GM12878 (cell line): ENCODE results near the gene IFT25. TPM values are rescaled to one million over a fixed set of nuclear protein-coding genes. Genes with fewer than 3 reads are reported as not detected.

Experiments
- ATAC-seq: fragments of 200-7000 bp; cut with Tn5 transposase; 3 replicates; pipeline ENCODE4 v1.9.1; 2020; ENCODE audit warnings: mild to moderate bottlenecking, moderate library complexity
- BruUV-seq: library from RNA; stranded (reverse); fragments of 400-500 nt; replicated peaks from 2 replicates; lab custom pipeline; 2021; lab: Mats Ljungman, UMichigan
- CTCF ChIA-PET: fragments of 300-600 bp; sonication (Branson Sonifier 250); formaldehyde crosslinking; extraction: SDS; loops from one replicate; lab custom pipeline; 2021; ENCODE audit warnings: inconsistent platforms; lab: Yijun Ruan, JAX
- POLR2A ChIA-PET: fragments of 350-600 bp; formaldehyde crosslinking; extraction: SDS; loops from one replicate; lab custom pipeline; 2021; ENCODE audit warnings: inconsistent platforms; lab: Charles Lee
- RAD21 ChIA-PET: fragments of 300-600 bp; sonication (Branson Sonifier 250); formaldehyde crosslinking; loops from one replicate; lab custom pipeline; 2023; ENCODE audit warnings: antibody characterized with exemption; ENCODE audit not compliant: unreplicated experiment; lab: Charles Lee
- SMC1A ChIA-PET: fragments of 300-600 bp; sonication (Branson Sonifier 250); formaldehyde crosslinking; loops from one replicate; lab custom pipeline; 2023; ENCODE audit not compliant: unreplicated experiment, uncharacterized antibody; lab: Charles Lee
- DNase-seq: peaks from one replicate; pipeline ENCODE4 v3.0.0-alpha.2; 2011; ENCODE audit warnings: low read depth, low spot score
- FAIRE-seq: peaks from 3 replicates; lab custom pipeline; 2011; peaks lifted over from hg19 to GRCh38; lab: Jason Lieb, UNC
- H2AFZ ChIP-seq: 2 replicates; pipeline ENCODE4 v1.6.0; 2011; ENCODE audit warnings: low read depth, low read length, control low read depth; ENCODE audit not compliant: control insufficient read depth
- H3K27ac ChIP-seq: 2 replicates; pipeline ENCODE4 v1.5.1; 2011; ENCODE audit warnings: control low read depth; ENCODE audit not compliant: control insufficient read depth, insufficient read depth
- H3K27me3 ChIP-seq, 2 experiments: replicated peaks in 1 of 2; 2 replicates each; pipeline versions ENCODE4 v1.6.0 to v1.6.1; 2011; ENCODE audit warnings: low read length in 1 of 2; ENCODE audit not compliant: control insufficient read depth in 2 of 2, insufficient read depth in 2 of 2
- H3K36me3 ChIP-seq, 2 experiments: 2 replicates each; pipeline ENCODE4 v1.5.1; 2011; ENCODE audit warnings: low read length in 1 of 2; ENCODE audit not compliant: control insufficient read depth in 2 of 2, insufficient read depth in 2 of 2
- H3K4me1 ChIP-seq: 2 replicates; pipeline ENCODE4 v1.6.1; 2011; ENCODE audit warnings: mild to moderate bottlenecking, low read length, moderate library complexity, mixed read lengths; ENCODE audit not compliant: control insufficient read depth, insufficient read depth
- H3K4me2 ChIP-seq: 2 replicates; pipeline ENCODE4 v1.6.0; 2011; ENCODE audit warnings: control low read depth; ENCODE audit not compliant: control insufficient read depth, insufficient read depth
- H3K4me3 ChIP-seq: fragments of 200-600 bp; sonication (generic); 2 replicates; pipeline ENCODE4 v1.5.1; 2016
- H3K79me2 ChIP-seq: 2 replicates; pipeline ENCODE4 v1.6.0; 2011; ENCODE audit warnings: low read length; ENCODE audit not compliant: control insufficient read depth, insufficient read depth
- H3K9ac ChIP-seq: 2 replicates; pipeline ENCODE4 v1.8.0; 2011; ENCODE audit warnings: low read length, control low read depth, mixed read lengths; ENCODE audit not compliant: control insufficient read depth, insufficient read depth
- H3K9me3 ChIP-seq: replicated peaks from 3 replicates; pipeline ENCODE4 v1.5.1; 2011; ENCODE audit warnings: mild to moderate bottlenecking, low read length; ENCODE audit not compliant: control insufficient read depth, insufficient read depth
- H4K20me1 ChIP-seq: 2 replicates; pipeline ENCODE4 v1.6.0; 2011; ENCODE audit not compliant: control insufficient read depth, insufficient read depth
- ATF2 ChIP-seq: IDR thresholded peaks from 2 replicates; pipeline ENCODE4 v1.6.1; 2012; ENCODE audit warnings: low read length, inconsistent platforms
- ATF7 ChIP-seq: fragments of 450-650 bp; IDR thresholded peaks from 2 replicates; pipeline ENCODE4 v1.6.1; 2016; ENCODE audit warnings: low read depth, mild to moderate bottlenecking
- CHD4 ChIP-seq: fragments of 200-600 bp; sonication (generic); IDR thresholded peaks from 2 replicates; pipeline ENCODE4 v1.6.1; 2016; ENCODE audit warnings: mild to moderate bottlenecking
- DPF2 ChIP-seq: fragments of 450-650 bp; IDR thresholded peaks from 2 replicates; pipeline ENCODE4 v1.6.1; 2017; ENCODE audit warnings: mild to moderate bottlenecking
- E2F4 ChIP-seq: IDR thresholded peaks from 2 replicates; pipeline ENCODE4 v1.6.1; 2012; ENCODE audit warnings: low read depth, low read length, improper control_type of control experiment
- EP300 ChIP-seq, 2 experiments: fragments of 150-350 bp in 1 of 2; IDR thresholded peaks; 2 replicates each; pipeline ENCODE4 v1.6.1; 2011 to 2012; ENCODE audit warnings: low read depth in 2 of 2, low read length in 2 of 2, borderline replicate concordance in 1 of 2, improper control_type of control experiment in 1 of 2, inconsistent platforms in 1 of 2; ENCODE audit not compliant: control insufficient read depth in 1 of 2
- HCFC1 ChIP-seq: fragments of 150-350 bp; IDR thresholded peaks from 2 replicates; pipeline ENCODE4 v1.6.1; 2014; ENCODE audit warnings: low read length
- JUND ChIP-seq: IDR thresholded peaks from 2 replicates; pipeline ENCODE4 v1.6.1; 2012; ENCODE audit warnings: low read depth, mild to moderate bottlenecking, low read length, improper control_type of control experiment, moderate library complexity
- LARP7 ChIP-seq: fragments of 450-650 bp; IDR thresholded peaks from 2 replicates; pipeline ENCODE4 v1.6.1; 2017; ENCODE audit warnings: mild to moderate bottlenecking
- MTA2 ChIP-seq: fragments of 450-650 bp; IDR thresholded peaks from 2 replicates; pipeline ENCODE4 v1.6.1; 2016; ENCODE audit warnings: low read depth, mild to moderate bottlenecking, moderate library complexity
- PAX5 ChIP-seq: IDR thresholded peaks from 2 replicates; pipeline ENCODE4 v1.6.1; 2011; ENCODE audit warnings: low read depth, low read length, borderline replicate concordance
- RELA ChIP-seq: fragments of 450-650 bp; IDR thresholded peaks from 2 replicates; pipeline ENCODE4 v1.8.0; 2014; ENCODE audit warnings: borderline replicate concordance; ENCODE audit not compliant: partially characterized antibody
- SRF ChIP-seq, 2 experiments: IDR thresholded peaks; 2 replicates each; pipeline ENCODE4 v1.6.1; 2011; ENCODE audit warnings: low read depth in 2 of 2, low read length in 2 of 2, mild to moderate bottlenecking in 1 of 2, moderate library complexity in 1 of 2
- YBX1 ChIP-seq: fragments of 450-650 bp; IDR thresholded peaks from 2 replicates; pipeline ENCODE4 v1.6.1; 2016; ENCODE audit warnings: antibody characterized with exemption
- ZNF24 ChIP-seq: fragments of 450-650 bp; IDR thresholded peaks from 2 replicates; pipeline ENCODE4 v1.6.1; 2017; ENCODE audit warnings: antibody characterized with exemption, mild to moderate bottlenecking
- ZNF274 ChIP-seq: IDR thresholded peaks from one replicate; pipeline ENCODE4 v1.8.0; 2011; ENCODE audit not compliant: insufficient read length, insufficient read depth
- WGBS: methylation state at CpG from one replicate; pipeline ENCODE4 v1.1.6; 2016; ENCODE audit warnings: low lambda C conversion rate; ENCODE audit not compliant: insufficient replicate concordance, insufficient coverage; ENCODE audit errors: missing lambda C conversion rate; 5-methylcytosine and 5-hydroxymethylcytosine counted together
- in situ Hi-C: fragments of 300-500 bp; cut with MboI; formaldehyde crosslinking; loops from 9 replicates; pipeline ENCODE4 v1.14.3; 2018; ENCODE audit warnings: mixed read lengths
- intact Hi-C: fragments of 100-400 bp; cut with micrococcal nuclease; formaldehyde crosslinking; loops from one replicate; pipeline ENCODE4 v1.14.2; 2022; ENCODE audit not compliant: unreplicated experiment
- polyA plus RNA-seq, 11 experiments: library from polyadenylated mRNA; depleted of rRNA in 4 of 11; unstranded in 6 of 11; stranded (reverse) in 5 of 11; fragments of >200 nt; fragmentation: Nextera tagmentation in 4 of 11; fragmentation: Illumina TruSeq in 1 of 11; extraction: Ambion mirVana in 4 of 11; extraction: Trizol in 1 of 11; gene quantifications; 1 replicate in 1 of 11; 2 replicates in 10 of 11; pipeline versions ENCODE4 v1.2.1 to v1.2.3, GENCODE V29; 2011 to 2016; ENCODE audit warnings: inconsistent platforms in 2 of 11, missing spikeins in 2 of 11, low read depth in 1 of 11
- total RNA-seq, 4 experiments: library from RNA; depleted of rRNA in 3 of 4; stranded (reverse); fragments of >200 nt in 3 of 4; fragmentation: Illumina TruSeq in 1 of 4; extraction: Trizol in 1 of 4; gene quantifications; 2 replicates each; pipeline versions ENCODE4 v1.2.1 to v1.2.3, GENCODE V29; 2013 to 2021

Gene IFT25
- total and polyA plus RNA-seq, 10 of the 15 experiments (the other 5 are each of a cell fraction or from before 2014, with no cell fraction given), result 55.7 to 242 (median 131) TPM

GRCh38 chr1:53905509-53905908 lies 40.0 kb downstream of the IFT25 start:
- FAIRE-seq (no peak), DNase-seq (no peak), ATAC-seq (no peak)
- SMC1A ChIA-PET, result no interaction called here
- TF ChIP-seq ATF2 (no peak), MTA2 (no peak), CHD4 (no peak), ATF7 (no peak), SRF (IDR thresholded peaks at IDR 0.05; ENCODE audit: low read depth in 2 of 2, low read length in 2 of 2) (no peak), PAX5 (no peak), EP300 (IDR thresholded peaks at IDR 0.05; ENCODE audit: borderline replicate concordance in 1 of 2, control insufficient read depth in 1 of 2, low read depth in 2 of 2, low read length in 2 of 2) (no peak), DPF2 (no peak), RELA (no peak), YBX1 (no peak), HCFC1 (no peak), ZNF274 (no peak), ZNF24 (no peak), LARP7 (no peak), JUND (no peak), E2F4 (no peak)
- Histone ChIP-seq H4K20me1 (no peaks in the 10 kb centered on the region), H3K27ac (no peak overlapping the region), H2AFZ (no peak overlapping the region), H3K4me2 (no peak overlapping the region), H3K9ac (no peak overlapping the region), H3K4me1 (no peaks in the 10 kb centered on the region), H3K9me3 (no peaks in the 10 kb centered on the region), H3K27me3 (no peaks in the 10 kb centered on the region), H3K4me3 (no peak overlapping the region), H3K36me3 (no peaks in the 10 kb centered on the region), H3K79me2 (no peaks in the 10 kb centered on the region)
- RAD21 ChIA-PET, result no interaction called here
- WGBS, result 92% methylated on average over 8 of the region's 8 CpGs
- no TSS peak for BruUV-seq
- CTCF ChIA-PET, result no interaction called here
- POLR2A ChIA-PET, result no interaction called here
- in situ Hi-C loops, result no loop called here
- intact Hi-C loops, result no loop called here
